IPS DF 4.7 (cell line): ENCODE measurements around the gene HID1.
"Not testable (repeated sequence)": the region's sequence is repeated elsewhere in the genome, so short reads cannot be mapped to it uniquely, and the experiment has no call there.

ENCODE experiments used
- DNase-seq: peaks from one replicate; pipeline ENCODE4 v3.0.0-alpha.2; 2013; ENCODE audit warnings: low spot score; ENCODE audit errors: extremely low read depth

Gene HID1

DNA sequence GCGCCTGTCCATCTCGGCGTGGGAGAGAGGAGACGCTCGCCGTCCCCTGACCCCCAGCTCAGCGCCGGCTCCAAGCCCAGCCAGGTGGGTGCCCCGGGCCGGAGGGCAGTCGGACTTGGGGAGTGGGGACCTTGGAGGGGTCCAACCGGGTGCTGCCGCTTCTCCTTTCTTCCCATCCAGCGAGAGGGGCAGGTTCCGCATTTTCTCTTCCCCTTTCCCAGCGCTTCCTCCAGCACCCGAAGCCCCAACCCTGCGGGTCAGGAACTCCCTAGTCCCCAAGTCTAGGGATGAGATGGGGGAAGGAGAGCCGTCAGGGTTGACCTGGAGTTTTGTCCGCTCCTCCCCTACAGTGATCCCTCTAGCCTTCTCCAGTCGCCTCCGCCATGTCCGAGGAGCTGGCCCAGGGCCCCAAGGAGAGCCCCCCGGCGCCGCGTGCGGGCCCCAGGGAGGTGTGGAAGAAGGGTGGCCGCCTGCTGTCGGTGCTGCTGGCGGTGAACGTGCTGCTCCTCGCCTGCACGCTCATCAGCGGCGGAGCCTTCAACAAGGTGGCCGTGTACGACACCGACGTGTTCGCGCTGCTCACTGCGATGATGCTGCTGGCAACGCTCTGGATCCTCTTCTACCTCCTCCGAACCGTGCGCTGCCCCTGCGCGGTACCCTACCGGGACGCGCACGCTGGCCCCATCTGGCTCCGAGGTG is 48.2 kb downstream of the HID1 start, which contains the start of gene OTOP2:
Gene OTOP2 (plus strand): TSS at position 24 of the 699 bp plus-strand sequence. CDS start 360 bp downstream, at position 384.
- no peak for DNase-seq

DNA sequence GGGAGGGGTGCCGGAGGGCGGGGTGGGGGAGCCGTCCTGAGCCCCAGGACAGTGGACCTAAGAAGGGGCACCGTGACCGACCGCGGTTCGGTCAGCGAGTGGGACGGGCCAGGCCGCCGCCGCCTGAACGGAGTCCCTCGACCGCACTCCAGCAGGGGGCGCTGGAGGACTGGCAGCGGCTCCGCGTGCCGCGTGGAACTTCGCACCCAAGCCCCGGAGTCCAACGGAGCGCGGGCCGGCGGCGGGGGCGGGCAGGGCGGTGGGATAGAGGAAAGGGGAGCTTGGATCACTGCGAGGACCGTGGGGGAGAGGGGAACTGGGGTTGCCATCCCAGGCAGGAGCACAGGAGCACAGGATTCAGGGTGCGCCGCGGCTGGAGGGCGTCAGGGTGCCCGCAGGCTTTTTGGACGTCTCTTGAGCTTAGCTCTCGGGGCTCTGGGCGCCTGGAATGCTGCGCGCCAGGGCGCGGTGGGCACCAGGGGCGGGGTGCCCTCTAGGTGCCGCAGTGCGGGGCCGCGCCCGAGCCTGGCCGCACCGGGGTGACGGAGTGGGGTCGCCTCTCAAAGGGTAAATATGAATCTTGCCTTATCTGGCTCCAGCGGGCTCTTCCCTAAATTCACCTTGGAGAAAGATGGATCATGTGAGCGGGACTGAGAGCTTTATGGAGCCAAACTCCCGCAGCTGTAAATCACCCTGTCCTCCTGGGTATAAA is 48.9 kb downstream of the HID1 start:
- DNase-seq = no peak

DNA sequence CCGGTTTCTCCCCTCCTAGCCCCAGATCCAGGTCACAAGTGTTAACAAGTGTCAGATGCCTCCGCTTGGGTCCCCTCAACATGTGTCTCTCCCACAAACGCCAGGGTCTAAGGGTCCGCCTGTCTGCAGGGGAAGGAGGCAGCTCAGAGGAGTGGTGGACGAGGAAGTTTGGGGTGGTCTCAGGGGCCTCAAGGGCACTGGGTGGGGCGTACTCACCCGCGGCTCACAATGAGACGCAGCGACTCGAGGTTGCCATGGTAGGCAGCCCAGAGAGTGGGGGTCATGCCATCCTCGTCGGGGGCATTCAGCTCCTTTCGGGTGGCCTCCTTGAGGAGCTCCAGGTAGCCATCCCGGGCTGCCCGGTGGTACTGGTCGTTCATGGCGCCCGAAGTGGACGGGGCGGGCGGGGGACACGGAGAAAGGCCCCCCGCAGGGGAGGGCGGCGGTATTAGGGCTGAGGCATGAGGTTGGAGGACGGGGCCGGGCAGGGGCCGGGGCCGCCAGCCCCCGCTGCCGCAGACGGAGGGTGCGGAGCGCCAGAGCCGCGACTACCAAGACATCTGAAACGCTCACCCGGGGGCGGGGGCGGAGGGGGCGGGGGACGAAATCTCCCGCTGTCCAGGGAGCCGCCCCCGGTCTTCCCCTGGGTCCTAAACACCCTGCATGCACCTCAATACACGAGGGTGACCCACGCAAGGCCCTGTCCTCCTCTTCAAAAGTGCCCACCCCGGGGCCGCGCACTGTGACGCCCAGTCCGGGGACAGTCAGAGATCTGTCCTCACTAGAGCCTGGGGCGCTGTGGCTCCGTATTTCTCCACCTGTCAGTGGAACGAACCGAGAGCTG is 49.6 kb downstream of the HID1 start, which contains the start of gene USH1G:
Gene USH1G (minus strand): TSS at position 562 of the 844 bp plus-strand sequence. CDS start 182 bp downstream, at position 380.
- DNase-seq = no peak

DNA sequence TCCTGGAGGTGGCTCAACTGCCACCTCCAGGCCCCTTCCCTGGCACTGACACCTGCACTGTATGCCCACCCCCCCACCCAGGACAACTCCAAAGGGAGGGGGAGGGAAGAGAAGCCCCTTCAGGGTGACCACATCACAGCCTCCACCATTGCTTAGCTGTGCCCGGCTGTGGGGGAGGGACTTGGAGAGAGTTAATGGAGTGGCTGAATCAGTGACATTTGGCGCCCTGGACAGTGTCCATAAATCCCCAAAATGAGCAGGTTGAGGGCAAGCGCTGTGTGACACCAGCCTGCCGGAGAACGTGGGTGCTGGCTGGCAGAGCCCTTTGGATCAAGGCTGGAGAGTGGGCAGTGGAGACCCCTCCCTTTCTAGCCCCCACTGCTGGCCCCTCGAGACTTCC is 50.4 kb downstream of the HID1 start:
- no peak for DNase-seq

DNA sequence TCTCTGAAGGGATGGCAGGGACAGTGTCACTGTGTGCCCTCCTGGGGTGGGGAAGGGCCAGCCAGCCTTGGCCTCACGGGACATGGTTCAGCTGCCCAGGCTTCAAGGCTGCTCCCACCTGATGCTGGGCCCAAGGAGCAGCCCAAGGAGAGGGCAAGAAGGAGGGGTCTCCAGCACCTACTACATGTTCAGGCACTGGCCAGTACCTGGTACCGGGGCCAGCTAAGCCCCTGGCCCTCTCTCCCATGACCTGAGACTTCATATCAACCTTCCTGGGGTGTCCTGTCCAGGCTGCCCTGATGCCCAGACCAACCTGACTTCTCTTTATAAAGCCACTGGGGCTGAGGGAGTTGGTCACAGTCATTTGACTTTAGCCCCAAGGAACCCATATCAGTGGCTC is 50.8 kb downstream of the HID1 start:
- no peak for DNase-seq

DNA sequence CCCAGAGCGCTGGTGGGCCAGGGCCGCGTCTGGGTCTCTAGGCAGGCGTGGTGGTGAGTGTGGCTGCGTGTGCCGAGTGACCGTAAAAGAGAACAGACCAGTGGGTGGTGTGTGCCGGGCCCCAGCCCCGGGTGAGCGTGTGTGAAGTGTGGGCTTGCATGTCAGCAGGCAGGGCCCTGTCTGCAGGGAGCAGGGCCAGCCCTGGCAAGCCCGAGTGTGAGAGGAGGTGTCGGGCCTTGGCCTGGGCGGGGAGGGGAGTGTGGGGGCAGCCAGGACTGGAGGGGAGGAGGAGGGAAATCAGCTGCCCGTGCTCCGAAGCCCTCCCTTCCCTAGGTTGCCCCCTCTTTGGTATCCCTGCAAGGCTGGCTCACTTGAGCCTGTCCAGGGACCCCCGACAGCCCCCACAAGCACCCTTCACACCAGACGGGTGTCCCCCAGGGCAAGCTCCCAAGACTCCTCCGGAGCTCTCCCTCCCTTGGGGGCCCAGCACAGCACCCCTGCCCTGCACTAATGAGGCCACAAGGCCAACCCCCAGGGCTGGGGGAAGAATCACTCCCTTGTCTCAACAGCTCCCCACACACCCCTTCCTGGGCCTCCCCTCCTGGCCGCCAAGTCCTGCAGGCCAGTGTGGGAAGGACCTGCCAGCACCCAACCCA is 51.4 kb downstream of the HID1 start:
- no peak for DNase-seq

DNA sequence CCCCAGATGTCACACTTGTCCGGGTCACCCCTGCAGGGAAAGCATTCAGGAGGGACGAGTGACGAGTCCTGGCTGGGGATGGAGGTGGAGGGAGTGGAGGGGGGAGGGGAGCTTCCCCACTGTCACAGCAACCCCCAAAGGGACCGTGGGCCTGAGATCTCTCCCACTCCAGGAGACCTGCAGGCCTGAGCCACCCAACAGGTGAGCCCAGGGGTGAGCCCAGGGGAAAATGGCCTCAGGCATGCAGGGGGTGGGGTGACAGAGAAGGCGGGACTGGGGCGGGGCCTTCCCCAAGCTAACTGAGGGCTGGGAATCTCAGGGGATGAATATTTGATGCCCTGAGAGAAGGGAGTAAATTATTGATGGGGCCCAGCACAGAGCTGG is 51.9 kb downstream of the HID1 start:
- no peak for DNase-seq

DNA sequence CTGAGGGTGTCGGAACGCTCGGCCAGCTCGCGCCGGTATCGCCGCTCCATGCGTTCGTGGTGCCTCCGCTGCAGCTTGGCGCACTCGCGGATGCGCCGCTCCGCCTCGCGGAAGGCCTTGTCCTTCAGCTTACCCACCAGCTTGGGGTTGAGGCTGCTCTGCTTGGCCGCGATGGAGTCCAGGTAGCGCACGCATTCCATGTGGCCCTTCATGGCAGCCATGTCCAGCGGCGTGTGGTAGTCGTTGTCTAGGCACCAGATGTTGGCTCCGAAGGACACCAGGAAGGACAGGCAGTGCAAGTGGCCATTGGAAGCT is 52.3 kb downstream of the HID1 start:
- DNase-seq = no peak

DNA sequence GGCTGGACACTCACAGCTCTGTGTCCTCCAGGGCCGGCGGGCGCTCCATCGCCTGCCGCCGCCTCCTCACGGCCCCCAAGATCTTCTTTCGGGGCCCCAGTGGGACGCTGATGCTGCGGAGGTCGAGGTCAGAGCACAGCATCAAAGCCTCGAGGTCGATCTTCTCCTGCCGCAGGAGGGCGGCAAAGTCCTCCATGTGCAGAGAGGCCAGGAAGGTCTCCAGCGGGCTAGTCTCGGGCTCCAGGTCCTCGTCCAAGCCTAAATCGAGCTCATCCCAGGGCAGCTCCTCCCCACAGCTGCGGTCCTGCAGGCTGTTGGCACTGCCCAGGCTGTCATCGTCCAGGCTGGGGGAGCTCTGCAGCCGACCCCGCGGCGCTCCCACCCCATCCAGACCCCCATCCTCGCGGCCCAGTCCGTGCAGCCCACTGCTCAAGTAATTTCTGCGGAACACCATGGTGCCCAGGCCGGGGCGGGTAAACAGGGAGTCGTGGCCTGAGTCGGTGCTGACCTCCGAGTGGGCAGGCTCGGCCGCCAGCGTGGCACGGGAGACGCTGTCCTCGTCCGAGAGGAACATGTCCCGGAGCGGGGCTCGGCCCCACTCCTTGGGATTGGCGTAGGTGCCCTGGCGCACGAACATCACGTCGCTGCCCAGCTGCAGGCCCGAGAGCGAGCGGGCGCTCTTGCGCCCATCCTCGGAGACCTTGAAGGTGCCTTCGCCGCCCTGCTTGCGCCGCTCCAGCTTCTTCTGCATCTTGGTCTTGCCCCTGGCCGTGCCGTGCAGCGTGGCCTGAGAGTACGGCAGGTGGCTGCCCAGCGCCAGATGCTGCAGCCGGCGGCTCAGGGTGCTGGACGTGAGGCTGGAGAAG is 52.9 kb downstream of the HID1 start:
- no peak for DNase-seq

DNA sequence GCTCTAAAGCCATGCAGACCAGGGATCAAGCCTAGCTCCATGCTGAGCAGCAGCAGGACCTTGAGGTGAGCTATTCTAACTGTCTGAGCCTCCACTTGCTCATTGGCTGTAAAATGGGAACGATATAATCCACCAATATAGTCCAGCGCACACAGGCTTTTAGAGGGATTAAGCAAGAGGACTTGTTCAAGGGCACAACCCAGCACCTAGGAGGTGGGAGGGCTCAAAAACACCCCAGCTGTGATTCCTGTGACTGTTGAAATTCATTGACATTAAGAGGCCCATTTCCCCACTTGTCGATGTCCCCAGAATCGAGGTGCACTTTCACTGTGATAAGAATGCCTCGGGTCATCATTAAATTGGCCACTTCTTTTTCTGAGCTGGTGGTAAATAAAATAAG is 53.7 kb downstream of the HID1 start:
- DNase-seq = no peak

DNA sequence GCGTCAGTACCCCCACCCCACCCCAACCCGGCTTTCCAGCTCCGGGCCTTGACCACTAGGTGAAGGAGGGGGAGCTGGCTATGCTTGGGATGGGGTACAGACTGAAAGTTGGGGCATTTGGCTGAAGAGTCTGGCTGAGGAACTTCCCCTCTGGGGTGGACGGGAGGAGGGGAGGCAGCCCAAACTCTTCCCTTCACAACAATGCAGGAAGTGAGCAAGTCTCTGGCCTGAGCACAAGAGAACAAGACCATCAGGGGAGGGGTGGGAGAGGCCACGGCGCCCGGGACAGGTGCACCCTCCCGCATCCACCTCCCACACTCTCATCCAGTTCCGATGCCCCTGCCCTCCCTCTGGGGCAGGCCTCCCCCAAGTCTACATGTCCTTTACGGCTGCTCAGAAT is 55.1 kb downstream of the HID1 start:
- no peak for DNase-seq

DNA sequence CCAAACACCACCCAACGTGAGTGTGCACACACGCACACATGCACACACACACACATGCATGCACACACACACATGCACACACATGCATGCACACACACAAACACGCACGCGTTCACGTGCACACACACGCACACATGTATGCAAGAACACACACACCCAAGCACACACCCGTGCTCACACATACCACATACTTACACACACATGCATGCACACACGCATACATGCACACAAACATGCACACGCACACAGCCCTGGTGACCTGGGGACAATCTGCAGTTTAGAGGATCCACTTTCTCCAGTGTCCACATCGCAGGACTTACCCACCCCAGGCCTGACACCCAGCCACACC is 55.7 kb downstream of the HID1 start:
- no peak for DNase-seq

DNA sequence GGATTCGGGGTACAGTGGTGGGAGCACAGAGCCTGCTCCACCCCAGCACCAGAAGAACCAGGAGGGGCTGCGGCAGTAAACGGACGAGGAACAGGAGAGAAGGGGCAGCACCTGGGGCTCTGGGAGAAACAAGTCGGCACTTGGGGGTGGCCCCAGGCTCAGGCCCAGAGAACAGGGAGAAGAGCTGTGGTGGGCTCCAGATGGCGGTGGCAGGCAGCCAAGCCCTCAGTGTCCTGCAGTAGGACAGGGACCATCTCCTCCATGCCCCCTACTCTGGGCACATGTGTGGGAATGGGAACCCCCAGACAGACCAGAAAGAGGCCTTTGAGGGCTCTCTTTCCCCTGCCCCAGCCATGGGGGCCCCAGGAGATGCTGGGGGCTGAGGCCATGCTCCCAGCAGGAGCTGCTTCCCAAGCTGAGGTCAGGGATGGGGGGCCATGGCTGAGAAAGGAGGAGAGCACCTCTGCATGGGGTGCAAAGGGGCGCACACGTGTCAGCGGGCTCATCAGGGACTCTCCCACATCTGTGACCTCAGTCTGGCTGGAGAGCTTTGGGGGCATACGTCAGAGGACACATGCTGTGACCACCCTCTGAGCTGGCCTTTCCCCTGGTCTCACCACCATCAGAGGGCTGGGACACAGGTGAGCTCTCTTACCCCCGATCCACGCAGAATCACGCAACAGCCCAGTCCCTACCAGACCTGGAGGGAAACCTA is 56.3 kb downstream of the HID1 start:
- DNase-seq = no peak

DNA sequence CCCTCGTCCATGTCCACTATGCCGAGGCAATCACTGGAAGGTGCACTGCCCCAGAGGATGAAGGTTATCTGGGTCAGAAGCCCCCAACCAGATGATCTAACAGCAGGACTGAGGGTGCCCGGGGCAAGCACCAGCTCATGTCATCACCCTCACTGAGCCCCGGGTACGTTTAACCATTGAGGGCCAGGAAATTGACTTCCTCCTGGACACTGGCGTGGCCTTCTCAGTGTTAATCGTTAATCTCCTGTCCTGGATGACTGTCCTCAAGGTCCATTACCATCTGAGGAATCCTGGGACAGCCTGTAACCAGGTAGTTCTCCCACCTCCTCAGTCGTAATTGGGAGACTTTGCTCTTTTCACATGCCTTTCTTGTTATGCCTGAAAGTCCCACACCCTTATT is 61.1 kb downstream of the HID1 start:
- DNase-seq = not testable (repeated sequence)

DNA sequence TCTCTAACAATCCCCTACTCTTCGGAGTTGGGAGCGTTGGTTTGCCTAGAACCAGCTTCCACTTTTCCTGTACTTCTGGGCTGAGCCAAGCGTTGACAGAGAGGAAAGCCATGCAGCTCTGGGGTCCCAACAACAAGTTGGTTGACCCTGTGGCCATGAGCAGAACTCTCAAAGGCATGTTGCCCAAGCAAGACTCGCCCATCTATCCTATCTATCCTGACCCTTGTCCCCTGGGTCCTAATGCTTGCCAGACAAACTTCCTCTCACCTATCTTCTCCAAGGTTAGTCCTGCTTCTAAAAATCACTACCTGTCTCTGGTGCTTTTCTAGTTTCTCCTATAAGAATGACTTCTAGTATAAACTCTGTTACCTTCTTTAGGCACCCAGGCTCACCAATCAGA is 63.5 kb downstream of the HID1 start:
- DNase-seq = not testable (repeated sequence)

DNA sequence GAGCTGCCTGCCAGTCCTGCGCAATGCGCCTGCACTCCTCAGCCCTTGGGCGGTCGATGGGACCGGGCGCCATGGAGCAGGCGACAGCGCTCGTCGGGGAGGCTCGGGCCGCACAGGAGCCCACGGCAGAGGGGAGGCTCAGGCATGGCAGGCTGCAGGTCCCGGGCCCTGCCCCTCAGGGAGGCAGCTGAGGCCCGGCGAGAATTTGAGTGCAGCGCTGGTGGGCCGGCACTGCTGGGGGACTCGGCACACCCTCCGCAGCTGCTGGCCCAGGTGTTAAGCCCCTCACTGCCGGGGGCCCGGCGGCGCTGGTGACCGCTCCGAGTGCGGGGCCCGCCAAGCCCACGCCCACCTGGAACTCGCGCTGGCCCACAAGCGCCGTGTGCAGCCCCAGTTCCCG is 65.5 kb downstream of the HID1 start:
- no peak for DNase-seq

DNA sequence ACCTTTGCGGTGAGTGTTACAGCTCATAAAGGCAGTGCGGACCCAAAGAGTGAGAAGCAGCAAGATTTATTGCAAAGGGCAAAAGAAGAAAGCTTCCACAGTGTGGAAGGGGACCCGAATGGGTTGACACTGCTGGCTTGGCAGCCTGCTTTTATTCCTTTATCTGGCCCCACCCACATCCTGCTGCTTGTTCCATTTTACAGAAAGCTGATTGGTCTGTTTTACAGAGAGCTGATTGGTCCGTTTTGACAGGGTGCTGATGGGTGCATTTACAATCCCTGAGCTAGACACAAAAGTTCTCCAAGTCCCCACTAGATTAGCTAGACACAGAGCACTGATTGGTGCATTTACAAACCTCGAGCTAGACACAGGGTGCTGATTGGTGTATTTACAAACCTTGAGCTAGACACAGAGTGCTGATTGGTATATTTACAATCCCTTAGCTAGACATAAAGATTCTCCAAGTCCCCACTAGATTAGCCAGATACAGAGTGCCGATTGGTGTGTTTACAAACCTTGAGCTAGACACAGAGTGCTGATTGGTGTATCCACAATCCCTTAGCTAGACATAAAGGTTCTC is 66.3 kb downstream of the HID1 start:
- DNase-seq = not testable (repeated sequence)

DNA sequence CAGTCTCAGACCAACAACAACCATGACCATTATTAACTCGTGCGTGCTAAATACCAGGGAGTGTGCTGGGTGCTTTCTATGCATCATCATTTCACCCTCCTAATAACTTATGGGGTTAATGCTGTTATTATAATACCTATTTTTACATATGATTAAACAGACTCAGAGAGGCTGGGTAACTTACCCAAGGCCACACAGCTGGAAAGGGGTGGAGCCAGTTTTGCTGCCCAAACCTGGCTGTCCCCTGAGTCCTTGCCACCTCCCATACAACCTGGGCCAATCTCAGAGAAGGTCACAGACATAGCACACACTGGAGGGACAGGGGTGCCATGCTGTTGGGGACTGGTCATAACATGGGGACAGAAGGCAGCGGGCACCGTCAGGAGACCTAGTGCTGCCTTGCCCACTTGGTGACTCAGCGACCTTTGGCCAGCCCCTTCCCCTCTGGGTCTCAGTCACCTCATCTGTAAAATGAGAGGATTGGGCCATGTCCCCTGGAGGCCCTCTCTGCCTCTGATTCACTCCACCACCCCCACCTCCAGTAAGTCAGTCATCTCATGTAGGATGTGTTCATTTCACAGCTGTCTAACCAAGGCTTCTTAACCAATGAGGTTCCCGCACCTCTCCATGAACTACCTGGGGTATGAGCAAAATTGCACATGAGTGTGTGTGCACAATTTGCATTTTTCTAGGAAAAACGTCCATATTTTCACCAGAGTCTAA is 67.7 kb downstream of the HID1 start:
- DNase-seq = no peak

DNA sequence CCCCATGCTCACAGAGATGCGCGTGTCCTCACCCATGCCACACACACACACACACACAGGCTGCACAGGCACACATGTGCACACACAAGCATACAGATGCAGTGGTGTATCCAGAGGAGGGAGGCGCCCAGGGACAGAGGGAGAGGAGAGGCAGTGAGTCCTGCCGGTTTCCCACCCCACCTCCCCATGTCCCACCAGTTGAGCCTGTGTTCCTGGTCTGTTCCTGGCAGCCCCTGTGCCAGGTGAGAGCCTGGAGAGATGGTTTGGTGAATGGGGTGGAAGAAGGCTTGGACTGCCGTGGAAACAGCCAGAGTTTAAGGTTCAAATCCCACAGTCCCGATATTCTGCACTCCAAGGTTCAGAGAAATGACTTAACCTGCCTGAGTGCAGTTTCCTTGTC is 68.9 kb downstream of the HID1 start:
- DNase-seq = no peak
